Embryonic facial prominence (tissue), 1 donor: Measurements from ENCODE around the gene FAM89B.
A peak's percentile ranks its signal among the peaks of the same experiment; 100 is the strongest.
"Not testable (repeated sequence)": the region's sequence is repeated elsewhere in the genome, so short reads cannot be mapped to it uniquely, and the experiment has no call there.

Source experiments
- DNase-seq: peaks from one replicate; pipeline ENCODE4 v3.0.0-alpha.2; 2016; ENCODE audit errors: extremely low spot score

Gene FAM89B

GRCh38 chr11:65572356-65573051 lies at the start of gene FAM89B:
Gene FAM89B (plus strand): TSS chr11:65572538. CDS start chr11:65572670, 132 bp downstream.
- DNase-seq: peak; percentile 78

GRCh38 chr11:65522718-65523630 lies 49.4 kb upstream of the FAM89B start:
- DNase-seq: not testable (repeated sequence)

- DNase-seq: not testable (repeated sequence)
Observed at GRCh38 chr11:65523631-65523968, 48.7 kb upstream of the FAM89B start.

- DNase-seq: no peak
Observed at GRCh38 chr11:65524014-65524740, 48.2 kb upstream of the FAM89B start.

GRCh38 chr11:65524741-65525545 lies 47.4 kb upstream of the FAM89B start, which contains the start of gene SCYL1:
Gene SCYL1 (plus strand): TSS chr11:65525083. CDS start chr11:65525154, 71 bp downstream.
- no peak for DNase-seq

GRCh38 chr11:65525546-65526480 lies 46.5 kb upstream of the FAM89B start:
- no peak for DNase-seq

GRCh38 chr11:65526744-65527143 lies 45.6 kb upstream of the FAM89B start:
- DNase-seq: no peak

- DNase-seq: no peak
Observed at GRCh38 chr11:65528819-65529350, 43.5 kb upstream of the FAM89B start.

- no peak for DNase-seq
Observed at GRCh38 chr11:65529475-65530156, 42.7 kb upstream of the FAM89B start.

- no peak for DNase-seq
Observed at GRCh38 chr11:65530157-65530496, 42.2 kb upstream of the FAM89B start.

- DNase-seq: no peak
Observed at GRCh38 chr11:65532388-65533064, 39.8 kb upstream of the FAM89B start.

GRCh38 chr11:65535102-65535501 lies 37.2 kb upstream of the FAM89B start:
- DNase-seq: no peak

- no peak for DNase-seq
Observed at GRCh38 chr11:65536412-65537295, 35.7 kb upstream of the FAM89B start.

GRCh38 chr11:65537296-65537597 lies 35.1 kb upstream of the FAM89B start:
- no peak for DNase-seq

GRCh38 chr11:65537620-65538231 lies 34.6 kb upstream of the FAM89B start:
- DNase-seq: no peak

- no peak for DNase-seq
Observed at GRCh38 chr11:65538232-65538914, 34.0 kb upstream of the FAM89B start.
